ENCODE data around the gene MAP3K9.

MAP3K9 gene

GRCh38 chr14:70789361-70789760 lies 20.0 kb downstream of the MAP3K9 start:
- FAIRE-seq (no peak), DNase-seq (ENCODE audit: insufficient read length, low spot score) (no peak)

- no peak for DNase-seq (ENCODE audit: insufficient read length, low spot score)
- no peak for FAIRE-seq
These were observed 20.4 kb downstream of the MAP3K9 start for GRCh38 chr14:70788898-70789297.

- FAIRE-seq (no peak), DNase-seq (ENCODE audit: insufficient read length, low spot score) (no peak)
These were observed 23.8 kb downstream of the MAP3K9 start for GRCh38 chr14:70785556-70785955.

- FAIRE-seq = no peak
These were observed 24.4 kb downstream of the MAP3K9 start for GRCh38 chr14:70784886-70785285.

GRCh38 chr14:70782361-70782760 lies 27.0 kb downstream of the MAP3K9 start:
- DNase-seq (ENCODE audit: insufficient read length, low spot score) (no peak), FAIRE-seq (no peak)

More at GRCh38 chr14:70784886-70785285, 24.4 kb downstream of the MAP3K9 start:
- DNase-seq (ENCODE audit: insufficient read length, low spot score) = no peak

GRCh38 chr14:70780396-70781075 lies 28.8 kb downstream of the MAP3K9 start:
- DNase-seq (ENCODE audit: insufficient read length, low spot score) = peak; percentile 28
- no peak for FAIRE-seq

GRCh38 chr14:70779667-70780066 lies 29.6 kb downstream of the MAP3K9 start:
- DNase-seq (ENCODE audit: insufficient read length, low spot score) = no peak
- no peak for FAIRE-seq

- DNase-seq (ENCODE audit: insufficient read length, low spot score) (peak; percentile 22), FAIRE-seq (no peak)
These were observed 33.1 kb downstream of the MAP3K9 start for GRCh38 chr14:70776197-70776596.

- DNase-seq (ENCODE audit: insufficient read length, low spot score) (no peak), FAIRE-seq (no peak)
These were observed 36.0 kb downstream of the MAP3K9 start for GRCh38 chr14:70773182-70773862.

GRCh38 chr14:70771781-70772212 lies 37.5 kb downstream of the MAP3K9 start:
- FAIRE-seq (no peak), DNase-seq (ENCODE audit: insufficient read length, low spot score) (no peak)

GRCh38 chr14:70770490-70770889 lies 38.8 kb downstream of the MAP3K9 start:
- FAIRE-seq = no peak

GRCh38 chr14:70759398-70759797 lies 49.9 kb downstream of the MAP3K9 start:
- no peak for FAIRE-seq
- DNase-seq (ENCODE audit: insufficient read length, low spot score) = no peak

More at GRCh38 chr14:70770490-70770889, 38.8 kb downstream of the MAP3K9 start:
- DNase-seq (ENCODE audit: insufficient read length, low spot score) = no peak

- FAIRE-seq = no peak
- DNase-seq (ENCODE audit: insufficient read length, low spot score) = no peak
These were observed 53.7 kb downstream of the MAP3K9 start for GRCh38 chr14:70755655-70756054.

- FAIRE-seq = no peak
These were observed 54.3 kb downstream of the MAP3K9 start for GRCh38 chr14:70754991-70755390.

GRCh38 chr14:70753518-70753953 lies 55.8 kb downstream of the MAP3K9 start:
- DNase-seq (ENCODE audit: insufficient read length, low spot score) (no peak), FAIRE-seq (no peak)

More at GRCh38 chr14:70754991-70755390, 54.3 kb downstream of the MAP3K9 start:
- DNase-seq (ENCODE audit: insufficient read length, low spot score) = no peak

GRCh38 chr14:70748422-70748821 lies 60.9 kb downstream of the MAP3K9 start:
- no peak for FAIRE-seq
- DNase-seq (ENCODE audit: insufficient read length, low spot score) = no peak

- FAIRE-seq (no peak), DNase-seq (ENCODE audit: insufficient read length, low spot score) (no peak)
These were observed 64.7 kb downstream of the MAP3K9 start for GRCh38 chr14:70744641-70745040.

- DNase-seq (ENCODE audit: insufficient read length, low spot score) = no peak
- FAIRE-seq = no peak
These were observed 67.0 kb downstream of the MAP3K9 start for GRCh38 chr14:70742316-70742715.

GRCh38 chr14:70741482-70741881 lies 67.8 kb downstream of the MAP3K9 start:
- FAIRE-seq (no peak), DNase-seq (ENCODE audit: insufficient read length, low spot score) (no peak)

- DNase-seq (ENCODE audit: insufficient read length, low spot score) (no peak), FAIRE-seq (no peak)
These were observed 74.3 kb downstream of the MAP3K9 start for GRCh38 chr14:70735043-70735442.

- no peak for FAIRE-seq
- no peak for DNase-seq (ENCODE audit: insufficient read length, low spot score)
These were observed 77.7 kb downstream of the MAP3K9 start for GRCh38 chr14:70731447-70732239.

Data from GM19239 (cell line).